Right atrium auricular region (tissue), 2 donors: ENCODE results near the gene C10orf53. TPM values are rescaled to one million over a fixed set of nuclear protein-coding genes. Genes with fewer than 3 reads are reported as not detected.

Experiments
- DNase-seq: peaks from one replicate; pipeline ENCODE4 v3.0.0-alpha.2; 2019; ENCODE audit warnings: low spot score
- H3K27ac ChIP-seq, 2 donors: fragments of 200-600 bp; sonication (generic); 1 replicate in 1 of 2; 2 replicates in 1 of 2; pipeline ENCODE4 v1.5.1; 2016 to 2019
- H3K27me3 ChIP-seq, 2 donors: fragments of 200-600 bp; sonication (generic); one replicate each; pipeline versions ENCODE4 v1.5.1 to v1.6.0; 2017 to 2019
- H3K36me3 ChIP-seq: fragments of 200-600 bp; sonication (generic); one replicate; pipeline ENCODE4 v1.5.1; 2016
- H3K4me1 ChIP-seq, 2 donors: fragments of 200-600 bp; sonication (generic); one replicate each; pipeline versions ENCODE4 v1.5.1 to v1.6.0; 2017 to 2019
- H3K4me3 ChIP-seq, 2 donors: fragments of 200-600 bp; sonication (generic); 1 replicate in 1 of 2; 2 replicates in 1 of 2; pipeline ENCODE4 v1.5.1; 2017 to 2019; ENCODE audit warnings: mild to moderate bottlenecking in 1 of 2, moderate library complexity in 1 of 2
- H3K9me3 ChIP-seq, 2 donors: fragments of 200-600 bp; sonication (generic); one replicate each; pipeline ENCODE4 v1.5.1; 2019
- total RNA-seq, 2 donors: library from RNA; depleted of rRNA; stranded (reverse); fragments of >200 nt; gene quantifications; one replicate each; pipeline ENCODE4 v1.1.0, GENCODE V29; 2016
- TF ChIP-seq, protein P1 (sequence below), 2 donors: fragments of 200-600 bp; sonication (generic); IDR thresholded peaks; one replicate each; pipeline ENCODE4 v1.5.1; 2019; ENCODE audit warnings: antibody characterized with exemption in 2 of 2

C10orf53 gene
- total RNA-seq, 2 donors from 2014 or later, result not detected

DNA sequence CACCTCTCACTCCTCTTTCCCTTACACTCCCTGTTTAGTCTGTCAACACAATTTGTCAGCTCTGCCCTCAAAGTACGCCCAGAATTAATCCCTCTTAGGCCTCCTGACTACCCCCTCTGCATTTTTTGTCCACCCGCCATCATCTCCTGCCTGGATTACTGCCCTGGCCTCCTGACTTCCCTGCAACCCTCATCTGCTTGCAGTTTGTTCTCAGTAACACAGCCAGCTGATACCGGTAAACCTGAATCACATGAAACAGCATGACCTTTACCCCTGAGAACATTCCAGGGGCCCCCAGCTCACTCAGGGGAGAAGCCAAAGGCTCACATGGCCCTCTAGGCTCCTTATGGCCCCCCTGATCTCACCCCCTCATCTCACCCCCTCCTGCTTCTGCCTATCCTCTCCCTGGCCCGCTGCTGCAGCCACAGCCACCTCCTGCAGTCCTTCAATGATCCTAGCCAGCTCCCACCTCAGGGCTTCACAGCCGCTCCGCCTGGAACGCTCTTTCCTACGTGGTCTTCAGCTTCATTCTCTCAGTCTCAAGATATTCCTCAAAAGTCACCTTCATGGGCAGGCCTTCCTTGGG is 8.9 kb downstream of the C10orf53 start:
- H3K27me3 ChIP-seq, result no peaks in the 10 kb centered on the region
- DNase-seq, result peak; percentile 23

DNA sequence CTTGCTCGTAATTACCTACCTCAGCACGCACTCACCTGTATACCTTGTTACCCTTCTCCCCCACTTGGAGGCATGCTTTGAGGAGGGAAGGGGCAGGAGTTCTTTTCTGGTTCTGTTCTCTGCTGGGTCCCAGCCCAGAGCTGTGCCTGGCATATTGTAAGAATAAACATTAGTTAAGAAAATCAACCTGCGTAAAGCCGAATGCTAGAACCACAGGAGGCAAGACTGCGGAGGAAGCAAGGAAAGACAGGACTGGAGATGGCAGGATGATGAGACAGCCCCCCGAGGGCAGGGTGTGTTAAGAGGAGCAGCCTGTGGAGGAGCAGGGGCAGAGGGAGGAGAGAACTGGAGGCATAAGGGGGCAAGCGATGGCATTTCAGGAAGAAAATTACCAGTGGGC is 9.5 kb downstream of the C10orf53 start:
- TF ChIP-seq, protein P1, sequence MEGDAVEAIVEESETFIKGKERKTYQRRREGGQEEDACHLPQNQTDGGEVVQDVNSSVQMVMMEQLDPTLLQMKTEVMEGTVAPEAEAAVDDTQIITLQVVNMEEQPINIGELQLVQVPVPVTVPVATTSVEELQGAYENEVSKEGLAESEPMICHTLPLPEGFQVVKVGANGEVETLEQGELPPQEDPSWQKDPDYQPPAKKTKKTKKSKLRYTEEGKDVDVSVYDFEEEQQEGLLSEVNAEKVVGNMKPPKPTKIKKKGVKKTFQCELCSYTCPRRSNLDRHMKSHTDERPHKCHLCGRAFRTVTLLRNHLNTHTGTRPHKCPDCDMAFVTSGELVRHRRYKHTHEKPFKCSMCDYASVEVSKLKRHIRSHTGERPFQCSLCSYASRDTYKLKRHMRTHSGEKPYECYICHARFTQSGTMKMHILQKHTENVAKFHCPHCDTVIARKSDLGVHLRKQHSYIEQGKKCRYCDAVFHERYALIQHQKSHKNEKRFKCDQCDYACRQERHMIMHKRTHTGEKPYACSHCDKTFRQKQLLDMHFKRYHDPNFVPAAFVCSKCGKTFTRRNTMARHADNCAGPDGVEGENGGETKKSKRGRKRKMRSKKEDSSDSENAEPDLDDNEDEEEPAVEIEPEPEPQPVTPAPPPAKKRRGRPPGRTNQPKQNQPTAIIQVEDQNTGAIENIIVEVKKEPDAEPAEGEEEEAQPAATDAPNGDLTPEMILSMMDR (IDR thresholded peaks at IDR 0.05), result no peak
- no peaks in the 10 kb centered on the region for H3K4me1 ChIP-seq
- no peak overlapping the region for H3K27ac ChIP-seq
- no peaks in the 10 kb centered on the region for H3K36me3 ChIP-seq
- DNase-seq, result peak; percentile 21
- H3K27me3 ChIP-seq, result no peaks in the 10 kb centered on the region
- H3K9me3 ChIP-seq, result peaks cover 0 to 5% of the 10 kb centered on the region in 2 donors
- no peak overlapping the region for H3K4me3 ChIP-seq

More for the DNA sequence above, 8.9 kb downstream of the C10orf53 start:
- Histone ChIP-seq H3K27ac (no peak overlapping the region), H3K4me1 (no peaks in the 10 kb centered on the region), H3K36me3 (no peaks in the 10 kb centered on the region), H3K4me3 (no peak overlapping the region), H3K9me3 (peaks cover 0 to 5% of the 10 kb centered on the region in 2 donors)
- TF ChIP-seq, protein P1 (IDR thresholded peaks at IDR 0.05), result no peak

DNA sequence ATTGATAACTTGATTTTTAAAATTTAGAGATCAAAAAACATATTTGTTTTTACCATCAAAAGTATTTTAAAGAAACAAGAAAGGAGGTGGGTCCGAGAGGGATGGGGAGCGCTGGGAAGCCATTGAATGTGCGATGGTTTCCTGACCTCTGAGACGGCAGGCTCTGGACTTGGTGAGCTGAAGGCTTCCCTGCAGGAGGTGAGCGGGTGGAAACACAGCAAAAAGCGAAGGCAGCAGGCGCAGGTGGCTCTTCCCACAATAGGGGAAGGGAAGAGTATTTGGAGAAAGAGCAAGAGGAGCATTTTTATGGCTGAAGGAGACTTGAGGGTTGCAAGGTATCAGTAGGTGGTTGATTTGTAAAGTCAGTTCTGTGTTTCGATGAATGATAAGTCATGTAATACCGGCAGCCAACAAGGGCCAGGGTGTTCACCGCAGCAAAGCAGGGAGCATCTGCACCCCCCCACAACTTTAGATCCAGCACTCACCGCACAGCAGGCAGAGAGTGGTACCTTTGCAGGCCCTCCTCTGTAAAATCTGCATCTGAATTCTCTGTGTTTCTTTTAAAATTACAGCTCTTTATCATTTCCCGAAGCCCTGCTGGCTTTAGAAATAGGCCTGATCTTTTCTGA is 10.5 kb downstream of the C10orf53 start:
- Histone ChIP-seq H3K27ac (no peak overlapping the region), H3K9me3 (peaks cover 0 to 5% of the 10 kb centered on the region in 2 donors), H3K36me3 (no peaks in the 10 kb centered on the region), H3K4me1 (no peaks in the 10 kb centered on the region), H3K4me3 (no peak overlapping the region), H3K27me3 (no peaks in the 10 kb centered on the region)
- TF ChIP-seq, protein P1 (IDR thresholded peaks at IDR 0.05), result no peak
- no peak for DNase-seq

DNA sequence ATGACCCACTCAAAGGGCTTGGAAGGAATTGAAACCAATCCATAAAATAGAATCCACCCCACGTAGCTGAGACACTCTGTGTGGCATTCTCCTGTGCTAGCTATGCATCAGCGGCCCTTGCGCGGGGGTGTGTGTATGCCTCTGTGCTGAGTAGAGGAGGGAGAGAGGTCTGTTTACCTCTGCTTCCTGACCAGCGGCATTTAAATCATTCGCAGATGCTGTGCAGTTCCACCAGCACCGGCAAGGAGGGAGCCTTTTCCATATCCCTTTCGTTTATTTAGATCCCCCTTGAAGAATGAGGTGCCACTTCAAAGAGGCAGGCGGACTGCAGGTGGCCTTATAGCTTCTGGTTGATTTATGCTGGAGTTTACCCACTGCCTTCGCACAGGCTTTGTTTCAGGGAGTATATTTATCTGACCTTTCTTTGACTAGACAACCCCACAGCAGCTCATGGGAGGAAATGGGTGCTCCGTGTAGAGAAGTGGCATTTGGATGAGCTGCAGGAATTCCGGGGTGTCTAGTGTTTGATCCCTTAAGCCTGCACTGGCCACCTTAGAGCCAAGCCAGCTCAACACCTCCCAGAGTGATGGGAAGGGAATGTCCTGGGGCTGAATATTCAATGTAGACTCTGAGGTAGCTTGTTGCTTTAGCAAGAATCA is 11.4 kb downstream of the C10orf53 start:
- H3K27me3 ChIP-seq, result no peaks in the 10 kb centered on the region
- TF ChIP-seq, protein P1 (IDR thresholded peaks at IDR 0.05), result no peak
- no peak overlapping the region for H3K27ac ChIP-seq
- peaks cover 0 to under 1% of the 10 kb centered on the region in 2 donors for H3K9me3 ChIP-seq
- no peak overlapping the region for H3K4me3 ChIP-seq
- H3K36me3 ChIP-seq, result no peaks in the 10 kb centered on the region
- H3K4me1 ChIP-seq, result no peaks in the 10 kb centered on the region
- peak; percentile 30 for DNase-seq

DNA sequence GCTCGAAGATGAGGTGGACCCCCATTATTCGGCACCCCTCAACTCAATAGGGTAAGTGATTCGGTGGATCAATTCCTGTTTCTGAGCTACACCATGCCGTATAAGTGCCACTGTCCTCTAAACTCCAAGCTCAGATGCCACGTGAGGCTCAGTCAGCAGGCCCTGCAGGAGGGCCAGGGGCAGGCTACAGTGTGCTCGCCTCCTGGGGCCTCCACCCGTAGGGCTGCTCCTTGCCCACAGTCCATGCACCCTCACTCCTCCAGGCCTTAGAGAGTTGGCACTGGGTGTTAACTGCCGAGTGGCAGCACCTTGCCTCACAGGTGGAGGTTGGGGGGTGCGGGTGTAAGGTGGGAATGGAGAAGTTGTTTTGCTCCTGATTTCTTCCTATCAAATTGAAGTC is 12.1 kb downstream of the C10orf53 start:
- Histone ChIP-seq H3K36me3 (no peaks in the 10 kb centered on the region), H3K4me3 (no peak overlapping the region), H3K27me3 (no peaks in the 10 kb centered on the region), H3K4me1 (no peaks in the 10 kb centered on the region), H3K27ac (no peak overlapping the region), H3K9me3 (no peaks in the 10 kb centered on the region)
- peak; percentile 28 for DNase-seq
- TF ChIP-seq, protein P1 (IDR thresholded peaks at IDR 0.05), result no peak
